Activated CD8-positive, alpha-beta memory T cell treated with anti-CD3 and anti-CD28 coated beads, Interleukin-2, amount 50 U/mL, for 24 hours (primary cell): Measurements from ENCODE around the gene NLRC5.

ENCODE experiments used
- DNase-seq: peaks from one replicate; pipeline ENCODE4 v3.0.0-alpha.2; 2020; ENCODE audit errors: extremely low read depth

The NLRC5 gene

DNA sequence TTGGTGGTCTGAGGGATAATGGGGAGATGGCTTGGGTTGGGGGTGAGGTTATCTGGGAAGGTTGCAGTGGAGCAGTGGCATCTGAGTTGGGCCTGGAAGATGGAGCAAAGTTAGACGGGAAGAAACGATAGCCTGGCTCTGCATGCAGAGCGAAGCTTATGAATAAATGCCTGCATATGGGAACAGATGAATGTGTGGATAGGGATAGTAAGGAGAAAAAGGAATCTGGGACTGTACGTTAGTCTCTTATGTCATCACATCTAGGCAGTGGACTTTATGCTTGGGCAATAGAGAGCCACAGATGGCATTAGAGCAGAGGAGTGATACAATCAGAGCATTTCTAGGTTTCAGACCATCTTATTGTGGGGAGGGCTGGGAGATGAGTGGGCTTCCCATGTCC, 136.0 kb downstream of the NLRC5 start:
- no peak for DNase-seq

DNA sequence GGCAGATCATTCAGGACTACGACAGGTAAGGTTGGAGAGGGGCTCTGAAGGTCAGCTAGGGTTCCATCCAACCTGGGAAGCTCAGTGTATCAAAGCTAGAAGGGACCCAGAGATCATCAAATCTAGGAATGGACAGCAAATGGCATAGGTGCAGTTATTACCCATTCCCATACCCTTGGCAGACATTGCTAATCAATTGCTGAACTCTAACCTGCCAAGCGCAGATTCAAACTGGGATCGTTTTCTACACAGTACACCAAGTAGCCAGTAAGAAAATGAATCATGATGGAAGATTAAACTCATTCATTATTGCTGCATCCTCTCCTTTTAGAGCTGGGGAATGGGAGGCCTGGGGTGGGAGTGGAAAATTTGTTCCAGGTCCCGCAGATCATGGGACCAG, 136.6 kb downstream of the NLRC5 start:
- DNase-seq = no peak

DNA sequence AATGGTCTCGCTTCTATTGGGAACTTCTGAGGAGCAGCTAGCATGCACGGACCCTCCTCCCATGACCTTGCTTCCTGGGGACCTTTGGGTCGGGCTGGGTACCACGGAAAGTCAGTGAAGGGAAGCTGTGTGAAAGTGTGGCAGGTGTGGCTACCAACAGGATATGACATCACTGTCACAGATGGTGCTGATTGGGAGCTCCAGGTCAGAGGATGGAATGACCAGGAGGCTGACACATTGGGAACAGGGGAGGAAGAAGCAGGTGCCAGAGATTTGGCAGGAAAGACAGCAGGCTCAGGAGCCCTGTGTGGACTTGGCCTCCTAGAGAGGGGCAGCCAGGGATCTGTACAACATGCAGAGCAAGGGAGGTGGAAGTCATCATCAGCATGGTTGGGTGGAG, 137.1 kb downstream of the NLRC5 start:
- DNase-seq = no peak

DNA sequence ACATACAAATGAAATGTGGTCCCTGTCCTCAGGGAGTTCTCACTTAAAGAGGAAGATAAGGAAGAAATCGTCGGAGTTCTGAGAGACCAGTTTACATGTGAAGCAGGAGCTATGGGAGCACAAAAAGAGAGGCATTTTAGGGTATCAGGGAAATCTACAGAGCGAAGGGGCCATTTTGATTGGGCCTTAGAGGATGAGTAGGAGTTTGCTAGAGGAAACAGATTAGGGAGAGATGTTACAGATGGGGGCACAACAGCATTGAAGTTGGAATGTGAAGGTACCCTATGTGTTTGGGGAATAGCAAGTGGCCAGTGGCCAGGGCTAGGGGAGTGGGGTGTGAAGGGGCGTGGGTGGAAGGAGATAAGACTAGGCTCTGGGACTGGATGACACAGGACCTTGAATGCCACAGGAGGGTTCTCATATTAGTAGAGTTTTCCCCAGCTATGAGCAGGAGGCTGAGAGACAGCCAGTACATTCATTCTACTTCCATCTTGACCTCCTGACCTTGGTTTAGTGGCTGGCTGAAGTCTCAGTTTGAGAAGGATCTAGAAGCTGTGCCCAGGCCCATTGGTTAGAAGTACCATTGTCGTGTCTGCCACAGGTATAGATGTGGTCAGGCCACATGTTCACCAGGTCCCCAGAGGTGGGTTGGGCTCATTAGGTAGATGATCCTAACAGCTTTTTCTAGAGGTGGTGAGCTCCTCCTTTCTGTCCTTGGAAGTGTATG, 137.8 kb downstream of the NLRC5 start:
- no peak for DNase-seq

DNA sequence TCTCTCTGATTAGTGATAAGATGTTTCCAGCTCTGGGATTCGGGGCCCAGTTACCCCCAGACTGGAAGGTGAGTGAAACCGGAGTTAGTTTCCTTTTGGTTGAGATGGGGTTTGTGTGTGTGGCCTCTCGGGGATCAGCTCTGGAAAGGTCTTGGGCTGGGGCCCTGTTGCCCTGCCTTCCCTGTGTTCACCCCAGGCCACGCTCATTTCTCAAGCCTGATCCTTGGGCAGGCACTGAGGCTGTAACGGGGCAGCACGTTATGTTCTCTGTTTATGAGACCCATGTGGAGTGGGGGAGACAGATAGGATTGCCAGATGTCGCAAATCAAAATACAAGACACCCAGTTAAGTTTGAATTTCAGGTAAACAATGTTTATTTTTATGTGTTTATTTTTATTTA, 138.5 kb downstream of the NLRC5 start:
- no peak for DNase-seq

DNA sequence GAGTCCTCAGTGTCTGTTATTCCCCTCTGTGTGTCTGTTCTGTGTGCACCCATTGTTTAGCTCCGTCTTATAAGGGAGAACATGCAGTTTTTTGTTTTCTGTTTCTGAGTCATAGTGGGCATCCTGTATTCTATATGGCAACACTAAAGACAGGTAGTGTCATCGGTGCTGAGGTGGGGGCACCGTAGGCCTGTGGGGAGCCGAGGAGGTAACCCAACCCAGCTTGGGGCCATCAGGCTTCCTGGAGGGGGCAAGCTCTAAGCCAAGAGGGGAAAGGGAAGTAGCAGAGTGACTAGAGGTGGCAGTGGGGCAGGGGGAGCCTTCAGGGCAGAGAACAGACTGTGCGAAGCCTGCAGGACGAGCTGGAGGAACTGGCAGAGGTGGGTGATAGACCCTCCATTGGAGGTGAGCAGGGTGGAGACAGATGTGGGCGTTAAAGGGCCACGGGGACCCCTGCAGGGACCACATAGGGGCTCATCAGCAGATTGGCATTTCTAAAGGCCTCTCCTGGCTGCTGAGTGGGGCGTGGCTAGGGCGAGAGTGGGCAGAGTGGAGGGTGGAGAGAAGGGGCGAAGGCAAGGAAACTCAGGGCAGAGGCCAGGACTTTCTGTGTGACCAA, 139.5 kb downstream of the NLRC5 start:
- DNase-seq = no peak

DNA sequence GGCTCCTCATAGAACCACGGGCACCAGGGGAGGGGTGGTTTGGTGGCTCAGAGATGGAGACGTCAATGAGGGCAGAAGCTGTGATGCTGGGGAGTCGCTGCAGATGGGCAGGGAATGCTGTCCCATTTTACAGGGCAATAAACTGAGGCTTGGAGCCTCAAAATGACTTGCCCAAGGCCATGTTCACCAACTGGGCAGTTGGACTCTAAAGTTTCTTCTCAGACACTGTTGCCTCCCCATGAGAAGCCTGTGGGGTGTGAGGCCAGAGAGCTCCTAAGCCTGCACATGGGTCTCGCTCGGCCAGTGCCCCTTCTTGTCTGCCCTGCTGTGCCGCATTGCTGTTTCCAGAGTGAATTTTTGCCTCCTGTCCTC, 141.6 kb downstream of the NLRC5 start:
- DNase-seq = no peak

DNA sequence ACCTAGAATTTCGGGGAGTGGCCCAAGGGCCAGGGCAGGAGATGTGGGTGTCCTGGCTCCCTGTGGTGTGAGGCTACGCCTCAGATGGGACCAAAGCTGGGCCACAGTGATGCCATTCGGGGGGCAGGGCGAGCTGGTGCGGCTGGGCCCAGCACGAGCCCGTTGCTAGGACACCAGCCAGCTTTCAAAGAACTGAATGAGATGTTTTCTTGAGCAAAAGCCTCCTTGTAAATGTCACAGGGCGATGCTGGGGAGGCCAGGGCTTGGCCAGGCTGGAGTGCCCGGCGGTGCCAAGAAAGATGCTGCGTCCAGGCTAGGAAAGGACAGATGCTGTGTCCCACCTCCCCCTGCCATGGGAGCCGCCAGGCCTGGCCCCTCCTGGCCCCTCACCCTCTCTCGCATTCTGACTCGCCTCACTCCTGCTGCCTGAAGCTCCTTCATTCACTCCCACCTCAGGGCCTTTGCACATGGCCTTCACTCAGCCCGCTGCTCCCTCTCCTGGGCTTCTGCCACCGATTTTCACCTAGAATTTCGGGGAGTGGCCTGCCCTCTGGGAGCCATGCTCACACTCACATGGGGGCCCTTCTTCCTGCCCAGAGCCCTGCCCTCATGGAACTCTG, 142.1 kb downstream of the NLRC5 start:
- no peak for DNase-seq

DNA sequence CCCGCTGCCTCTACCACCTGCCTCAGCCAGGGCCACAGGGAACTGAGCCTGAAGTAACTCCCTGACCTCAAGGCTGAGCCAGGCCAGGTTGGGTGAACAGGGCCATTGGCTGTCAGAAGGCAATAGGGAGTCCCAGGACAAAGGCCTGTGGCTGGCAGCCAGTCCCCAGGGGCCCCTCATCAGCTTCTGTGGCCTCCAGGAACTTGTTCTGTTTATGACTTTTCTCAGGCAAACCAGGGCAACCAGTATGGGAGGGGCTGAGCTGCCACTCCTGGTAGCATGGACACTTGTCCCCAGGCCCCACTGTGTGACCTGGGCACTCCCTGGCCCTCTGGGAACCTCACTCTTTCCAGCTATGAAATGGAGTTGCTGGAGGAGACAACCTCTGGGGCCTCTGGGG, 143.1 kb downstream of the NLRC5 start:
- no peak for DNase-seq

DNA sequence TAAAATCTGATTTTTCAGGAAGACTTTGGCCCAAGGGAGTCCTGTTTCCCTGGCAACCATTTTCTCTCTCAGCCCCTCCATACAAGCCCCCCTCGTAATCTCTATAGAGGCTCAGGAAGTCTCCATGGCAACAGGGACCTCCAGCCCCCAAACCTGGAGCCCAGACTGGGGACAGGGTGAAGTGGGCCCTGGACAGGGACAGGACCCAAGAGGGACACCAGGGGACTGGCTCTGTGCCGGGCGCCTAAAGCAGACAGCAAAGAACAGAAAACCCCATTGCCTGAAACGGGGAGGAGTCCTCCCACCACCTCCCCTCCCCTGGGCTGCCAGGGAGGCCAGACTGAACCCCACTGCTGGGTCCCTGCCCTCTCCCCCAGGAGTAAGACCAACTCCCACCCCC, 143.7 kb downstream of the NLRC5 start:
- no peak for DNase-seq
